ENCODE measurements around the gene SHKBP1. TPM values are rescaled to one million over a fixed set of nuclear protein-coding genes. Genes with fewer than 3 reads are reported as not detected.
A peak's percentile ranks its signal among the peaks of the same experiment; 100 is the strongest.
"Not testable (repeated sequence)": the region's sequence is repeated elsewhere in the genome, so short reads cannot be mapped to it uniquely, and the experiment has no call there.

Gene SHKBP1
- total and polyA plus RNA-seq, 3 experiments from 2014 or later: 103 to 159 (median 104) TPM

- Histone ChIP-seq H3K27me3 (ENCODE audit: insufficient read depth, low read length, poor library complexity, severe bottlenecking) (peaks cover 8% of the 10 kb centered on the region), H3K4me3 (ENCODE audit: low read length) (no peak overlapping the region), H3K27ac (ENCODE audit: low read depth, low read length) (no peak overlapping the region), H3K36me3 (ENCODE audit: insufficient read depth, low read length) (no peaks in the 10 kb centered on the region), H3K4me1 (ENCODE audit: insufficient read depth, low read length) (no peaks in the 10 kb centered on the region), H3K9me3 (ENCODE audit: low read length) (no peaks in the 10 kb centered on the region)
- H3K4me3 Mint-ChIP-seq: no peak overlapping the region
- ChIA-PET POLR2A (no interaction called here), CTCF (no interaction called here)
- H3K27ac Mint-ChIP-seq: no peak overlapping the region
- peaks cover 0 to 2% (median 0%) of the 10 kb centered on the region in 3 donors for H3K4me1 Mint-ChIP-seq
- H3K27me3 Mint-ChIP-seq: peaks cover 37 to 42% of the 10 kb centered on the region in 2 donors
- H3K36me3 Mint-ChIP-seq: peaks cover 0 to 5% (median 1%) of the 10 kb centered on the region in 3 donors
- no peak for DNase-seq
- H3K9me3 Mint-ChIP-seq: no peaks in the 10 kb centered on the region
Measured at GRCh38 chr19:40560092-40560507, 16.6 kb upstream of the SHKBP1 start.

GRCh38 chr19:40561947-40562346 is 14.7 kb upstream of the SHKBP1 start:
- Histone ChIP-seq H3K27ac (ENCODE audit: low read depth, low read length) (no peak overlapping the region), H3K9me3 (ENCODE audit: low read length) (no peaks in the 10 kb centered on the region), H3K27me3 (ENCODE audit: insufficient read depth, low read length, poor library complexity, severe bottlenecking) (peaks cover 15% of the 10 kb centered on the region), H3K4me3 (ENCODE audit: low read length) (no peak overlapping the region), H3K36me3 (ENCODE audit: insufficient read depth, low read length) (no peaks in the 10 kb centered on the region), H3K4me1 (ENCODE audit: insufficient read depth, low read length) (no peaks in the 10 kb centered on the region)
- Mint-ChIP-seq H3K4me1 (peaks cover 0 to 4% (median 0%) of the 10 kb centered on the region in 3 donors), H3K4me3 (no peak overlapping the region), H3K27me3 (peaks cover 47 to 51% of the 10 kb centered on the region in 2 donors), H3K9me3 (no peaks in the 10 kb centered on the region), H3K36me3 (peaks cover 0 to 5% (median 1%) of the 10 kb centered on the region in 3 donors), H3K27ac (peak overlapping the region in 1 of 8 donors; percentile 5)
- DNase-seq: no peak
- ChIA-PET CTCF (no interaction called here), POLR2A (no interaction called here)

GRCh38 chr19:40564535-40564934 is 12.1 kb upstream of the SHKBP1 start:
- H3K36me3 ChIP-seq (ENCODE audit: insufficient read depth, low read length); CTCF ChIA-PET; DNase-seq; H3K36me3 Mint-ChIP-seq; H3K4me1 Mint-ChIP-seq; H3K27ac ChIP-seq (ENCODE audit: low read depth, low read length); H3K4me3 ChIP-seq (ENCODE audit: low read length); H3K9me3 ChIP-seq (ENCODE audit: low read length); POLR2A ChIA-PET; H3K4me1 ChIP-seq (ENCODE audit: insufficient read depth, low read length); H3K4me3 Mint-ChIP-seq; H3K9me3 Mint-ChIP-seq; H3K27ac Mint-ChIP-seq: not testable (repeated sequence)
- peaks cover 24% of the 10 kb centered on the region for H3K27me3 ChIP-seq (ENCODE audit: insufficient read depth, low read length, poor library complexity, severe bottlenecking)
- H3K27me3 Mint-ChIP-seq: peaks cover 45 to 51% of the 10 kb centered on the region in 2 donors

- Histone ChIP-seq H3K27ac (ENCODE audit: low read depth, low read length) (no peak overlapping the region), H3K4me1 (ENCODE audit: insufficient read depth, low read length) (peaks cover 8% of the 10 kb centered on the region), H3K27me3 (ENCODE audit: insufficient read depth, low read length, poor library complexity, severe bottlenecking) (peaks cover 24% of the 10 kb centered on the region), H3K9me3 (ENCODE audit: low read length) (no peaks in the 10 kb centered on the region), H3K4me3 (ENCODE audit: low read length) (no peak overlapping the region), H3K36me3 (ENCODE audit: insufficient read depth, low read length) (no peaks in the 10 kb centered on the region)
- peaks cover 40 to 50% of the 10 kb centered on the region in 2 donors for H3K27me3 Mint-ChIP-seq
- POLR2A ChIA-PET: no interaction called here
- no peak overlapping the region for H3K27ac Mint-ChIP-seq
- H3K4me3 Mint-ChIP-seq: no peak overlapping the region
- CTCF ChIA-PET: no interaction called here
- no peaks in the 10 kb centered on the region for H3K9me3 Mint-ChIP-seq
- H3K36me3 Mint-ChIP-seq: peaks cover 0 to 5% (median 1%) of the 10 kb centered on the region in 3 donors
- peaks cover 7 to 13% (median 11%) of the 10 kb centered on the region in 3 donors for H3K4me1 Mint-ChIP-seq
- DNase-seq: no peak
Measured at GRCh38 chr19:40565355-40565754, 11.3 kb upstream of the SHKBP1 start.

GRCh38 chr19:40565910-40566495 is 10.7 kb upstream of the SHKBP1 start:
- Histone ChIP-seq H3K9me3 (ENCODE audit: low read length) (no peaks in the 10 kb centered on the region), H3K4me3 (ENCODE audit: low read length) (no peak overlapping the region), H3K4me1 (ENCODE audit: insufficient read depth, low read length) (peaks cover 9% of the 10 kb centered on the region), H3K27ac (ENCODE audit: low read depth, low read length) (no peak overlapping the region), H3K36me3 (ENCODE audit: insufficient read depth, low read length) (no peaks in the 10 kb centered on the region), H3K27me3 (ENCODE audit: insufficient read depth, low read length, poor library complexity, severe bottlenecking) (peaks cover 20% of the 10 kb centered on the region)
- DNase-seq: no peak
- peaks cover 0 to 5% (median 1%) of the 10 kb centered on the region in 3 donors for H3K36me3 Mint-ChIP-seq
- peak overlapping the region in 2 of 7 donors; percentile 23 to 41 for H3K4me3 Mint-ChIP-seq
- peaks cover 12 to 19% (median 17%) of the 10 kb centered on the region in 3 donors for H3K4me1 Mint-ChIP-seq
- ChIA-PET POLR2A (no interaction called here), CTCF (no interaction called here)
- H3K27me3 Mint-ChIP-seq: peaks cover 36 to 50% of the 10 kb centered on the region in 2 donors
- no peaks in the 10 kb centered on the region for H3K9me3 Mint-ChIP-seq
- no peak overlapping the region for H3K27ac Mint-ChIP-seq

- Mint-ChIP-seq H3K9me3 (no peaks in the 10 kb centered on the region), H3K4me1 (peaks cover 13 to 20% (median 18%) of the 10 kb centered on the region in 3 donors), H3K36me3 (no peaks in the 10 kb centered on the region), H3K27ac (peak overlapping the region in 1 of 8 donors; percentile 33), H3K4me3 (peak overlapping the region in 3 of 7 donors; percentile 20 to 64 (median 41)), H3K27me3 (peaks cover 29 to 39% of the 10 kb centered on the region in 2 donors)
- CTCF ChIA-PET: interaction anchor here (1.5 kb wide), 1 partner anchor 67 kb away, joined by 4 read pairs; no protein-coding TSS in a partner anchor
- POLR2A ChIA-PET: no interaction called here
- H3K9me3 ChIP-seq (ENCODE audit: low read length): no peaks in the 10 kb centered on the region
- peaks cover 14% of the 10 kb centered on the region for H3K4me1 ChIP-seq (ENCODE audit: insufficient read depth, low read length)
- peaks cover 16% of the 10 kb centered on the region for H3K27me3 ChIP-seq (ENCODE audit: insufficient read depth, low read length, poor library complexity, severe bottlenecking)
- no peaks in the 10 kb centered on the region for H3K36me3 ChIP-seq (ENCODE audit: insufficient read depth, low read length)
- DNase-seq: no peak
- H3K27ac ChIP-seq (ENCODE audit: low read depth, low read length): no peak overlapping the region
- H3K4me3 ChIP-seq (ENCODE audit: low read length): no peak overlapping the region
Measured at GRCh38 chr19:40567040-40567749, 9.5 kb upstream of the SHKBP1 start.

GRCh38 chr19:40567750-40568494 is 8.8 kb upstream of the SHKBP1 start:
- H3K9me3 Mint-ChIP-seq: no peaks in the 10 kb centered on the region
- no peaks in the 10 kb centered on the region for H3K36me3 ChIP-seq (ENCODE audit: insufficient read depth, low read length)
- H3K27ac ChIP-seq (ENCODE audit: low read depth, low read length): no peak overlapping the region
- ChIA-PET POLR2A (no interaction called here), CTCF (interaction anchor here (1.0 to 1.5 kb wide), 2 partner anchors 14 to 67 kb away, joined by 3 to 4 read pairs; no protein-coding TSS in a partner anchor)
- H3K4me1 Mint-ChIP-seq: peaks cover 13 to 20% (median 18%) of the 10 kb centered on the region in 3 donors
- peaks cover 29 to 39% of the 10 kb centered on the region in 2 donors for H3K27me3 Mint-ChIP-seq
- H3K4me1 ChIP-seq (ENCODE audit: insufficient read depth, low read length): peaks cover 14% of the 10 kb centered on the region
- H3K4me3 ChIP-seq (ENCODE audit: low read length): no peak overlapping the region
- H3K27me3 ChIP-seq (ENCODE audit: insufficient read depth, low read length, poor library complexity, severe bottlenecking): peaks cover 16% of the 10 kb centered on the region
- DNase-seq: no peak
- H3K36me3 Mint-ChIP-seq: no peaks in the 10 kb centered on the region
- H3K9me3 ChIP-seq (ENCODE audit: low read length): no peaks in the 10 kb centered on the region
- peak overlapping the region in 1 of 8 donors; percentile 33 for H3K27ac Mint-ChIP-seq
- H3K4me3 Mint-ChIP-seq: peak overlapping the region in 3 of 7 donors; percentile 6 to 65 (median 20)
